ENCODE results near the gene NUP85. TPM values are rescaled to one million over a fixed set of nuclear protein-coding genes. Genes with fewer than 3 reads are reported as not detected.

The NUP85 gene
- total and polyA plus RNA-seq, 2 of the 4 experiments (the other 2 are of a cell fraction): 29.4 to 54.4 TPM

DNA sequence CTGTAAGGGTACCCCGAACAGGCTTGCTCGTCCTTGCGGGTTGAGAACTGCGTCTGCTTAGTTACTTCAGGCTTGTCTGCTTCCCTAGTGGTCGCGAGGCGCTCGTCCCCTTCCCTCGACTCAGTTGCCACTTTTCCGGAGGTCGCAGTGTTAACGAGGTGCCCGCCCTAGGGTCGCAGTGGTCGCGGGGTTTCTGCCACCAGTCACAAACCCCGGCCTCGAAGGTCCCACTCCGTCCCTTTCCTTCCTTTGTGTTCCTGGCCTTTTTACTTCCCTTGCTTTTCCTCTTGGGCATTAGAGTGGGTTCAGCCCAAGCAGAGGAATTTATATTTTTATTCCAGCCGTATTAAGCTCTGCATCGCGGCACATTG is 299 bp downstream of the NUP85 start:
- intact Hi-C loops (cut with micrococcal nuclease) (loop anchor here (10.0 kb wide), 1 partner anchor 141 kb away; no protein-coding TSS in a partner anchor), in situ Hi-C loops (cut with MboI; ENCODE audit: low sequenced_read_pairs) (loop anchor here (10.0 kb wide), 2 partner anchors 141 to 241 kb away; no protein-coding TSS in a partner anchor), dilution Hi-C loops (cut with HindIII; ENCODE audit: low sequenced_read_pairs, unreplicated experiment) (no loop called here)
- H3K23ac ChIP-seq (ENCODE audit: low read depth, low read length): peak overlapping the region; percentile 95
- H2BK15ac ChIP-seq (ENCODE audit: low read depth, low read length): no peak overlapping the region; the same call in 2 of the 3 replicates
- H3K9me1 ChIP-seq (ENCODE audit: insufficient read depth, low read length): no peaks in the 10 kb centered on the region
- 0 out of 2 replicates have a peak overlapping the region, but pooled peaks have one; percentile 99 for H2BK120ac ChIP-seq (ENCODE audit: low read depth, low read length)
- CTCF ChIA-PET: interaction anchor here (1.2 kb wide), 1 partner anchor 92 kb away, joined by 4 read pairs; no protein-coding TSS in a partner anchor
- TF ChIP-seq SMC3 (IDR thresholded peaks at IDR 0.05; ENCODE audit: low read depth, low read length) (no peak), MAFK (IDR thresholded peaks at IDR 0.05; ENCODE audit: low read depth, low read length) (no peak), BHLHE40 (IDR thresholded peaks at IDR 0.05; ENCODE audit: low read depth, low read length) (no peak), RFX5 (IDR thresholded peaks at IDR 0.05; ENCODE audit: low read depth, low read length) (no peak), CHD1 (IDR thresholded peaks at IDR 0.05; ENCODE audit: low read depth, low read length) (no peak)
- TF ChIP-seq, protein P1, sequence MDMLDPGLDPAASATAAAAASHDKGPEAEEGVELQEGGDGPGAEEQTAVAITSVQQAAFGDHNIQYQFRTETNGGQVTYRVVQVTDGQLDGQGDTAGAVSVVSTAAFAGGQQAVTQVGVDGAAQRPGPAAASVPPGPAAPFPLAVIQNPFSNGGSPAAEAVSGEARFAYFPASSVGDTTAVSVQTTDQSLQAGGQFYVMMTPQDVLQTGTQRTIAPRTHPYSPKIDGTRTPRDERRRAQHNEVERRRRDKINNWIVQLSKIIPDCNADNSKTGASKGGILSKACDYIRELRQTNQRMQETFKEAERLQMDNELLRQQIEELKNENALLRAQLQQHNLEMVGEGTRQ (IDR thresholded peaks at IDR 0.05; ENCODE audit: low read depth, low read length): no peak
- TF ChIP-seq, protein P2, sequence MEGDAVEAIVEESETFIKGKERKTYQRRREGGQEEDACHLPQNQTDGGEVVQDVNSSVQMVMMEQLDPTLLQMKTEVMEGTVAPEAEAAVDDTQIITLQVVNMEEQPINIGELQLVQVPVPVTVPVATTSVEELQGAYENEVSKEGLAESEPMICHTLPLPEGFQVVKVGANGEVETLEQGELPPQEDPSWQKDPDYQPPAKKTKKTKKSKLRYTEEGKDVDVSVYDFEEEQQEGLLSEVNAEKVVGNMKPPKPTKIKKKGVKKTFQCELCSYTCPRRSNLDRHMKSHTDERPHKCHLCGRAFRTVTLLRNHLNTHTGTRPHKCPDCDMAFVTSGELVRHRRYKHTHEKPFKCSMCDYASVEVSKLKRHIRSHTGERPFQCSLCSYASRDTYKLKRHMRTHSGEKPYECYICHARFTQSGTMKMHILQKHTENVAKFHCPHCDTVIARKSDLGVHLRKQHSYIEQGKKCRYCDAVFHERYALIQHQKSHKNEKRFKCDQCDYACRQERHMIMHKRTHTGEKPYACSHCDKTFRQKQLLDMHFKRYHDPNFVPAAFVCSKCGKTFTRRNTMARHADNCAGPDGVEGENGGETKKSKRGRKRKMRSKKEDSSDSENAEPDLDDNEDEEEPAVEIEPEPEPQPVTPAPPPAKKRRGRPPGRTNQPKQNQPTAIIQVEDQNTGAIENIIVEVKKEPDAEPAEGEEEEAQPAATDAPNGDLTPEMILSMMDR (conservative IDR thresholded peaks at IDR 0.05; ENCODE audit: low read depth, low read length): 0 out of 2 replicates have a peak, but pooled peaks have one; percentile 5
- no peaks in the 10 kb centered on the region for H3K27me3 ChIP-seq (ENCODE audit: control insufficient read depth, insufficient read depth, low read length)
- H3K56ac ChIP-seq (ENCODE audit: extremely low read depth, insufficient read depth, low read length): peak overlapping the region; percentile 92
- peak overlapping the region; percentile 84 for H3K4me2 ChIP-seq (ENCODE audit: low read depth, low read length)
- H3K4me1 ChIP-seq (ENCODE audit: control insufficient read depth, insufficient read depth, low read length): no peaks in the 10 kb centered on the region; the same call in 1 of the 2 replicates
- H3K27ac ChIP-seq (ENCODE audit: insufficient read depth, low read length): peak overlapping the region; percentile 98
- H3K18ac ChIP-seq (ENCODE audit: low read depth, low read length): peak overlapping the region; percentile 43; the same call in 1 of the 2 replicates
- H3K9me3 ChIP-seq (ENCODE audit: control insufficient read depth, insufficient read depth, low read length): no peaks in the 10 kb centered on the region
- no peak overlapping the region for H2BK20ac ChIP-seq (ENCODE audit: low read depth, low read length)
- H2AK5ac ChIP-seq (ENCODE audit: low read depth, low read length): peak overlapping the region; percentile 88
- 1% methylated on average over 19 of the region's 22 CpGs; no CpG with 5 or more reads in 1 of the 2 experiments for WGBS, 2 experiments (ENCODE audit: extremely low coverage in 2 of 2, insufficient read length in 1 of 2)
- DNase-seq (no peak), ATAC-seq (ENCODE audit: low read depth) (no peak)
- H3K36me3 ChIP-seq (ENCODE audit: control insufficient read depth, insufficient read depth, low read length): peaks cover 6% of the 10 kb centered on the region; the same call in 1 of the 2 replicates
- H3K79me1 ChIP-seq (ENCODE audit: low read depth in 1 of 2, low read length in 2 of 2): peaks cover 3 to 17% of the 10 kb centered on the region in 2 experiments; a peak in 3 of 4 replicates
- H2AK9ac ChIP-seq (replicated peaks; ENCODE audit: low read depth, low read length, poor library complexity): peak overlapping the region; percentile 96
- peak overlapping the region; percentile 99 for H2BK5ac ChIP-seq (ENCODE audit: low read depth, low read length, poor library complexity, severe bottlenecking)
- H4K20me1 ChIP-seq (ENCODE audit: insufficient read depth, low read length): no peaks in the 10 kb centered on the region; the same call in 1 of the 2 replicates
- BruUV-seq (replicated peaks): TSS peak; percentile 69
- POLR2A ChIA-PET (ENCODE audit: unreplicated experiment): no interaction called here
- H3K4ac ChIP-seq (ENCODE audit: low read depth, low read length): peak overlapping the region; percentile 89
- peak overlapping the region; percentile 91 for H3K4me3 ChIP-seq (ENCODE audit: insufficient read depth, low read depth, low read length)
- H2AFZ ChIP-seq (replicated peaks; ENCODE audit: low read length, poor library complexity): peak overlapping the region; percentile 100
- H3K9ac ChIP-seq (ENCODE audit: low read depth, low read length): peak overlapping the region; percentile 95
- peak overlapping the region; percentile 98 for H3K14ac ChIP-seq (replicated peaks; ENCODE audit: low read depth, low read length)
- peak overlapping the region; percentile 79 for H4K5ac ChIP-seq (ENCODE audit: low read depth, low read length)
- H4K91ac ChIP-seq (ENCODE audit: insufficient read depth, low read depth, low read length): peak overlapping the region; percentile 100
- H4K8ac ChIP-seq (ENCODE audit: low read depth in 2 of 2, low read length in 2 of 2): peak overlapping the region; percentile 89 to 99
